Endodermal cell (in vitro differentiated cells): ENCODE data around the gene CCDC171. TPM values are rescaled to one million over a fixed set of nuclear protein-coding genes. Genes with fewer than 3 reads are reported as not detected.

Source experiments
- DNase-seq: peaks from one replicate; pipeline ENCODE4 v3.0.0-alpha.2; 2017
- H3K27ac ChIP-seq: 2 replicates; pipeline ENCODE4 v1.5.1; 2013; ENCODE audit warnings: mild to moderate bottlenecking, low read depth, low read length, moderate library complexity
- H3K27me3 ChIP-seq: 2 replicates; pipeline ENCODE4 v1.6.1; 2013; ENCODE audit warnings: mild to moderate bottlenecking, low read length, moderate library complexity; ENCODE audit not compliant: insufficient read depth, control insufficient read depth, poor library complexity, severe bottlenecking
- H3K36me3 ChIP-seq: 2 replicates; pipeline ENCODE4 v1.7.0; 2013; ENCODE audit warnings: mild to moderate bottlenecking, low read length, moderate library complexity; ENCODE audit not compliant: control insufficient read depth, insufficient read depth
- H3K4me1 ChIP-seq: one replicate; pipeline ENCODE4 v1.7.0; 2013; ENCODE audit warnings: low read length; ENCODE audit not compliant: control insufficient read depth, insufficient read depth
- H3K4me3 ChIP-seq: 2 replicates; pipeline ENCODE4 v1.5.1; 2013; ENCODE audit warnings: mild to moderate bottlenecking, low read length, moderate library complexity
- H3K9ac ChIP-seq: 2 replicates; pipeline ENCODE4 v1.6.1; 2013; ENCODE audit warnings: mild to moderate bottlenecking, low read length, moderate library complexity; ENCODE audit not compliant: poor library complexity, severe bottlenecking; ENCODE audit errors: extremely low read depth
- H3K9me3 ChIP-seq: 2 replicates; pipeline ENCODE4 v1.6.1; 2013; ENCODE audit warnings: mild to moderate bottlenecking, low read length, moderate library complexity; ENCODE audit not compliant: control insufficient read depth
- H3K27ac Mint-ChIP-seq: 2 replicates; pipeline ENCODE4 v1.8.0; 2020; ENCODE audit warnings: mixed read lengths
- H3K27me3 Mint-ChIP-seq: 2 replicates; pipeline ENCODE4 v1.8.0; 2021; ENCODE audit warnings: mild to moderate bottlenecking, mixed read lengths; ENCODE audit not compliant: insufficient read depth
- H3K36me3 Mint-ChIP-seq: 2 replicates; pipeline ENCODE4 v1.8.0; 2020; ENCODE audit warnings: low read depth, mixed read lengths
- H3K4me1 Mint-ChIP-seq: 2 replicates; pipeline ENCODE4 v1.8.0; 2020; ENCODE audit warnings: mixed read lengths
- H3K4me3 Mint-ChIP-seq: 2 replicates; pipeline ENCODE4 v1.8.0; 2020; ENCODE audit warnings: mild to moderate bottlenecking, moderate library complexity, mixed read lengths
- H3K9me3 Mint-ChIP-seq: 2 replicates; pipeline ENCODE4 v1.8.0; 2020; ENCODE audit warnings: mild to moderate bottlenecking, mixed read lengths
- WGBS, 2 experiments: methylation state at CpG; one replicate each; pipeline versions ENCODE4 v1.1.5 to v1.1.7; 2013; ENCODE audit warnings: missing lambda C conversion rate in 2 of 2, mixed read lengths in 1 of 2; ENCODE audit not compliant: insufficient coverage in 1 of 2, insufficient read length in 1 of 2; 5-methylcytosine and 5-hydroxymethylcytosine counted together
- total RNA-seq, 2 donors: library from RNA; stranded (reverse); fragmentation: NEBNext Ultra II Directional in 1 of 2; extraction: Animal tissue kit (Norgen Biotek cat#: 25700) in 1 of 2; gene quantifications; 2 replicates in 1 of 2; 3 replicates in 1 of 2; pipeline ENCODE4 v1.2.1, GENCODE V29; 2021
- TF ChIP-seq, protein P1 (sequence below): fragments of 200-600 bp; sonication (generic); conservative IDR thresholded peaks from 2 replicates; pipeline ENCODE4 v1.5.0; 2021; ENCODE audit warnings: antibody characterized with exemption, mild to moderate bottlenecking

The CCDC171 gene
- total RNA-seq, 2 donors from 2014 or later, result 6.3 to 6.8 TPM

DNA sequence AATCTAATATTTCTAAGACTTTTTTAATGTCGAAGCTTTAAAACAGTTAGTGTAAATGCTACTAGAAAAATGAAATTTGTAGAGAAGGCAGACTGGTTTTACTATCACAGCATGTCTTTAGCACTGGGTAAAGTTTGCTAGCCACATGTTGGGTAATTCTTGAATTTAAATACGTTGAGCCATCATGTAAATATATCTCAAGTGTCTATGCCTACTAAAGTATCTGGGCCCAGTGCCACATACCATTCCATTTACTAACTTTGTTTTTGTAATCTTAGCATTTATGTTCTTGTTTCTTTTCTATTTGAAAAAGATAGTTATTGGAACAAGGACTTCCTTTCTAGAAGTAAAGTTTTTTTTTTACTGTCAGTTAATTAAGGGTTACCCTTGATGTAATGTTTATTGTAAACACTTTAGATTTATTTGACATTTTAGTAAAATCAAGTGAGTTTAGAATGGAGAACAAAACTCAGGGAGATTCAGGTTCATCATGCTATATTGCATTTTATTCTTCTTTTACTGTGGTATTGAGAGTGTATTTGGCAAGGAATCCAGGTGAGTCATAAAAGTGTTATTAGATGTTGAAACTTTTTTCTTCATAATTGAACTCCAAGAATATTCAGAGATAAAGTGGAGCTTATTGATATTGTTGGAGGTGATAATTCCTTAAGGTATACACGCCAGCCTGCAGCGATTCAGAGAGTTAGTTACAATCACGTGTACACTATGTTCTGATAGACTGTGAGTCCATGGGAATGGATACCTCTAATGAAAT is 182.4 kb downstream of the CCDC171 start:
- H3K27ac ChIP-seq, result no peak overlapping the region
- H3K9ac ChIP-seq, result no peak overlapping the region
- no peaks in the 10 kb centered on the region for H3K27me3 ChIP-seq
- WGBS, 2 experiments, result 90 to 96% methylated on average over 4 to 5 of the region's 5 CpGs
- Mint-ChIP-seq H3K27ac (no peak overlapping the region), H3K36me3 (no peaks in the 10 kb centered on the region), H3K27me3 (no peaks in the 10 kb centered on the region), H3K4me1 (no peaks in the 10 kb centered on the region), H3K9me3 (no peaks in the 10 kb centered on the region), H3K4me3 (no peak overlapping the region)
- no peak for DNase-seq
- no peaks in the 10 kb centered on the region for H3K4me1 ChIP-seq
- H3K4me3 ChIP-seq, result no peak overlapping the region
- H3K9me3 ChIP-seq, result no peaks in the 10 kb centered on the region
- H3K36me3 ChIP-seq, result no peaks in the 10 kb centered on the region
- TF ChIP-seq, protein P1, sequence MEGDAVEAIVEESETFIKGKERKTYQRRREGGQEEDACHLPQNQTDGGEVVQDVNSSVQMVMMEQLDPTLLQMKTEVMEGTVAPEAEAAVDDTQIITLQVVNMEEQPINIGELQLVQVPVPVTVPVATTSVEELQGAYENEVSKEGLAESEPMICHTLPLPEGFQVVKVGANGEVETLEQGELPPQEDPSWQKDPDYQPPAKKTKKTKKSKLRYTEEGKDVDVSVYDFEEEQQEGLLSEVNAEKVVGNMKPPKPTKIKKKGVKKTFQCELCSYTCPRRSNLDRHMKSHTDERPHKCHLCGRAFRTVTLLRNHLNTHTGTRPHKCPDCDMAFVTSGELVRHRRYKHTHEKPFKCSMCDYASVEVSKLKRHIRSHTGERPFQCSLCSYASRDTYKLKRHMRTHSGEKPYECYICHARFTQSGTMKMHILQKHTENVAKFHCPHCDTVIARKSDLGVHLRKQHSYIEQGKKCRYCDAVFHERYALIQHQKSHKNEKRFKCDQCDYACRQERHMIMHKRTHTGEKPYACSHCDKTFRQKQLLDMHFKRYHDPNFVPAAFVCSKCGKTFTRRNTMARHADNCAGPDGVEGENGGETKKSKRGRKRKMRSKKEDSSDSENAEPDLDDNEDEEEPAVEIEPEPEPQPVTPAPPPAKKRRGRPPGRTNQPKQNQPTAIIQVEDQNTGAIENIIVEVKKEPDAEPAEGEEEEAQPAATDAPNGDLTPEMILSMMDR, result no peak

DNA sequence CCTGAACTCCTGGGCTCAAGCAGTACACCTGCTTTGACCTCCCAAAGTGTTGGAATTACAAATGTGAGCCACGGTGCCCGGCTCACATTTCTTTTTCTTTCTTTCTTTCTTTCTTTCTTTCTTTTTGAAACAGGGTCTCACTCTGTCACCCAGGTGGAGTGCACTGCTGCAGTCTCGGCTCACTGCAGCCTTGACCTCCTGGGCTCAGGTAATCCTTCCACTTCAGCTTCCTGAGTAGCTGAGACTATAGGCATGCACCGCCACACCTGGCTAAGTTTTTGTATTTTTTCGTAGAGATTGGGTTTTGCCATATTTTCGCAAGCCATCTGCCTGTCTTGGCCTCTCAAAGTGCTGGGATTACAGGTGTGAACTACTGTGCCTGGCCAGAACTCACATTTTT is 183.7 kb downstream of the CCDC171 start:
- no peaks in the 10 kb centered on the region for H3K4me1 Mint-ChIP-seq
- H3K36me3 Mint-ChIP-seq, result no peaks in the 10 kb centered on the region
- Histone ChIP-seq H3K36me3 (no peaks in the 10 kb centered on the region), H3K4me1 (no peaks in the 10 kb centered on the region), H3K4me3 (no peak overlapping the region), H3K9me3 (no peaks in the 10 kb centered on the region), H3K27ac (no peak overlapping the region), H3K27me3 (no peaks in the 10 kb centered on the region), H3K9ac (no peak overlapping the region)
- H3K4me3 Mint-ChIP-seq, result no peak overlapping the region
- TF ChIP-seq, protein P1, result no peak
- no peaks in the 10 kb centered on the region for H3K27me3 Mint-ChIP-seq
- no peaks in the 10 kb centered on the region for H3K9me3 Mint-ChIP-seq
- no peak for DNase-seq
- H3K27ac Mint-ChIP-seq, result peak overlapping the region; percentile 39
- 85 to 93% methylated on average over 4 to 6 of the region's 6 CpGs for WGBS, 2 experiments

DNA sequence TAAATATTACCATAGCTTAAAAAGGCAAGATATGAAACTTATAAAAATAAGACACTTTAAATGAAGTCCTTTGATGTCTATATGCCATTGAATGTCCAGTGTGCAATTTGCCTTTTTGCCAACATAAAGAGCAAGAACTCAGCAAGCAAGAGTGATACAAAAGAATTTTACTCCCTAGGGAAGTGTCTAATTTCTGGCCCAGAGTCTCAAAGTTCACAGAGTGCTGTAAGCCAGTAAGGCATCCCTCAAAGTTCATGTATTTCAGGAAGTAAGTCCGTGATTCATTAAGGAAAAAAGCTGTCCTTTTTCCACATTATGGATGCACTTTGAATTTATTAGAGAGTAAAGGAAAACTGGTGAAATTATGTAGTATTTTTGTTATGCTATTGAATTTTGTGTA is 185.2 kb downstream of the CCDC171 start:
- Mint-ChIP-seq H3K4me3 (no peak overlapping the region), H3K27ac (no peak overlapping the region), H3K4me1 (no peaks in the 10 kb centered on the region), H3K9me3 (no peaks in the 10 kb centered on the region), H3K36me3 (no peaks in the 10 kb centered on the region), H3K27me3 (no peaks in the 10 kb centered on the region)
- TF ChIP-seq, protein P1, result no peak
- Histone ChIP-seq H3K9me3 (no peaks in the 10 kb centered on the region), H3K27me3 (no peaks in the 10 kb centered on the region), H3K9ac (no peak overlapping the region), H3K4me1 (no peaks in the 10 kb centered on the region), H3K27ac (no peak overlapping the region), H3K36me3 (no peaks in the 10 kb centered on the region), H3K4me3 (no peak overlapping the region)
- 80 to 83% methylated on average over 1 of the region's 1 CpG for WGBS, 2 experiments
- DNase-seq, result no peak
